ELF-1 (cell line): Measurements from ENCODE around the gene RGR.

ENCODE experiments used
- DNase-seq: peaks from one replicate; pipeline ENCODE4 v3.0.0-alpha.2; 2016; ENCODE audit warnings: low read depth, low spot score

Gene RGR

GRCh38 chr10:84244651-84245270, at the start of gene RGR:
RGR (plus strand) TSS chr10:84245053; CDS start chr10:84245091, 38 bp downstream.
- no peak for DNase-seq

GRCh38 chr10:84196083-84196482, 48.8 kb upstream of the RGR start:
- no peak for DNase-seq

GRCh38 chr10:84196941-84197340, 47.9 kb upstream of the RGR start:
- DNase-seq: no peak

GRCh38 chr10:84197643-84198042, 47.2 kb upstream of the RGR start:
- DNase-seq: no peak

- no peak for DNase-seq
These were observed 46.5 kb upstream of the RGR start for GRCh38 chr10:84198206-84198915.

- no peak for DNase-seq
These were observed 44.2 kb upstream of the RGR start for GRCh38 chr10:84200537-84201243.

GRCh38 chr10:84201244-84201606, 43.6 kb upstream of the RGR start:
- DNase-seq: peak; percentile 44

GRCh38 chr10:84201682-84202081, 43.2 kb upstream of the RGR start:
- no peak for DNase-seq

GRCh38 chr10:84202349-84202748, 42.5 kb upstream of the RGR start:
- DNase-seq: no peak

GRCh38 chr10:84204122-84204521, 40.7 kb upstream of the RGR start:
- DNase-seq: peak; percentile 55

- DNase-seq: no peak
These were observed 40.2 kb upstream of the RGR start for GRCh38 chr10:84204610-84205009.

GRCh38 chr10:84205049-84205852, 39.6 kb upstream of the RGR start:
- peak; percentile 72 for DNase-seq

GRCh38 chr10:84205853-84206525, 38.9 kb upstream of the RGR start:
- no peak for DNase-seq

GRCh38 chr10:84208023-84208422, 36.8 kb upstream of the RGR start:
- no peak for DNase-seq

GRCh38 chr10:84211566-84211965, 33.3 kb upstream of the RGR start:
- no peak for DNase-seq

- no peak for DNase-seq
These were observed 32.8 kb upstream of the RGR start for GRCh38 chr10:84212014-84212413.

- no peak for DNase-seq
These were observed 31.8 kb upstream of the RGR start for GRCh38 chr10:84213076-84213475.

GRCh38 chr10:84214046-84214572, 30.7 kb upstream of the RGR start:
- no peak for DNase-seq

- peak; percentile 63 for DNase-seq
These were observed 30.1 kb upstream of the RGR start for GRCh38 chr10:84214612-84215235.

GRCh38 chr10:84216834-84217233, 28.0 kb upstream of the RGR start:
- no peak for DNase-seq

GRCh38 chr10:84217746-84218145, 27.1 kb upstream of the RGR start:
- no peak for DNase-seq
